HG03442 (cell line): ENCODE results near the gene SPATA16.
"Not testable (repeated sequence)": the region's sequence is repeated elsewhere in the genome, so short reads cannot be mapped to it uniquely, and the experiment has no call there.

Source experiments
- ATAC-seq: cut with Tn5 transposase; IDR thresholded peaks from one replicate; pipeline ENCODE4 v1.9.1; 2021; ENCODE audit warnings: mild to moderate bottlenecking, moderate library complexity; ENCODE audit not compliant: unreplicated experiment

The SPATA16 gene

GRCh38 chr3:173006006-173006405, 135.0 kb downstream of the SPATA16 start:
- no peak for ATAC-seq

GRCh38 chr3:173004681-173005080, 136.4 kb downstream of the SPATA16 start:
- no peak for ATAC-seq

- no peak for ATAC-seq
Observed at GRCh38 chr3:173003956-173004355, 137.1 kb downstream of the SPATA16 start.

GRCh38 chr3:173003471-173003870, 137.6 kb downstream of the SPATA16 start:
- no peak for ATAC-seq

- ATAC-seq = no peak
Observed at GRCh38 chr3:173001622-173002021, 139.4 kb downstream of the SPATA16 start.

- no peak for ATAC-seq
Observed at GRCh38 chr3:173000553-173000952, 140.5 kb downstream of the SPATA16 start.

GRCh38 chr3:172993412-172993811, 147.6 kb downstream of the SPATA16 start:
- ATAC-seq = no peak

GRCh38 chr3:172991424-172991996, 149.5 kb downstream of the SPATA16 start:
- ATAC-seq = no peak

- ATAC-seq = no peak
Observed at GRCh38 chr3:172989373-172989772, 151.7 kb downstream of the SPATA16 start.

- no peak for ATAC-seq
Observed at GRCh38 chr3:172987273-172987672, 153.8 kb downstream of the SPATA16 start.

GRCh38 chr3:172984914-172985313, 156.1 kb downstream of the SPATA16 start:
- no peak for ATAC-seq

- ATAC-seq = no peak
Observed at GRCh38 chr3:172982736-172983364, 158.2 kb downstream of the SPATA16 start.

- ATAC-seq = no peak
Observed at GRCh38 chr3:172981407-172981983, 159.5 kb downstream of the SPATA16 start.

GRCh38 chr3:172980849-172981248, 160.2 kb downstream of the SPATA16 start:
- no peak for ATAC-seq

- ATAC-seq = no peak
Observed at GRCh38 chr3:172977696-172978095, 163.3 kb downstream of the SPATA16 start.

GRCh38 chr3:172974969-172975368, 166.1 kb downstream of the SPATA16 start:
- no peak for ATAC-seq

GRCh38 chr3:172973799-172974198, 167.2 kb downstream of the SPATA16 start:
- no peak for ATAC-seq

- ATAC-seq = no peak
Observed at GRCh38 chr3:172972717-172973116, 168.3 kb downstream of the SPATA16 start.

- no peak for ATAC-seq
Observed at GRCh38 chr3:172972067-172972466, 169.0 kb downstream of the SPATA16 start.

GRCh38 chr3:172968646-172969045, 172.4 kb downstream of the SPATA16 start:
- no peak for ATAC-seq

GRCh38 chr3:172965256-172965655, 175.8 kb downstream of the SPATA16 start:
- no peak for ATAC-seq

GRCh38 chr3:172960626-172961182, 180.3 kb downstream of the SPATA16 start:
- ATAC-seq = not testable (repeated sequence)
